T-helper 9 cell (primary cell): Measurements from ENCODE around the gene RASA3.

Source experiments
- DNase-seq: peaks from one replicate; pipeline ENCODE4 v3.0.0-alpha.2; 2020

RASA3 gene

GRCh38 chr13:114046431-114046975 is 85.9 kb downstream of the RASA3 start:
- no peak for DNase-seq

- DNase-seq: no peak
Measured at GRCh38 chr13:114045113-114045735, 87.2 kb downstream of the RASA3 start.

- DNase-seq: no peak
Measured at GRCh38 chr13:114044486-114044885, 87.9 kb downstream of the RASA3 start.

- peak; percentile 17 for DNase-seq
Measured at GRCh38 chr13:114043421-114044053, 88.9 kb downstream of the RASA3 start.

GRCh38 chr13:114042066-114042815 is 90.2 kb downstream of the RASA3 start:
- DNase-seq: no peak

GRCh38 chr13:114041493-114041892 is 90.9 kb downstream of the RASA3 start:
- no peak for DNase-seq

- DNase-seq: no peak
Measured at GRCh38 chr13:114039471-114040141, 92.8 kb downstream of the RASA3 start.

GRCh38 chr13:114038900-114039299 is 93.5 kb downstream of the RASA3 start:
- no peak for DNase-seq

GRCh38 chr13:114038211-114038613 is 94.2 kb downstream of the RASA3 start:
- DNase-seq: no peak

GRCh38 chr13:114037674-114038073 is 94.7 kb downstream of the RASA3 start:
- no peak for DNase-seq

- DNase-seq: no peak
Measured at GRCh38 chr13:114035583-114036531, 96.6 kb downstream of the RASA3 start.

- no peak for DNase-seq
Measured at GRCh38 chr13:114035186-114035582, 97.2 kb downstream of the RASA3 start.

GRCh38 chr13:114034481-114034891 is 97.9 kb downstream of the RASA3 start:
- no peak for DNase-seq

- no peak for DNase-seq
Measured at GRCh38 chr13:114033541-114034315, 98.7 kb downstream of the RASA3 start.

- DNase-seq: no peak
Measured at GRCh38 chr13:114032126-114032799, 100.2 kb downstream of the RASA3 start.

GRCh38 chr13:114031631-114032030 is 100.8 kb downstream of the RASA3 start:
- DNase-seq: no peak

GRCh38 chr13:114030666-114031610 is 101.5 kb downstream of the RASA3 start:
- no peak for DNase-seq

- DNase-seq: no peak
Measured at GRCh38 chr13:114029866-114030625, 102.4 kb downstream of the RASA3 start.

GRCh38 chr13:114027826-114028225 is 104.6 kb downstream of the RASA3 start:
- DNase-seq: no peak
